ENCODE measurements around the gene JARID2.

JARID2 gene

GRCh38 chr6:15524861-15525401 is 279.1 kb downstream of the JARID2 start:
- Histone ChIP-seq H3K4me3 (ENCODE audit: low read depth, low read length, poor library complexity, severe bottlenecking) (no peak overlapping the region), H3K9ac (ENCODE audit: low read length) (no peak overlapping the region), H3K27me3 (ENCODE audit: insufficient read depth, low read length) (no peaks in the 10 kb centered on the region), H3K4me2 (ENCODE audit: low read length) (no peak overlapping the region), H3K9me3 (ENCODE audit: low read length) (no peaks in the 10 kb centered on the region), H3K27ac (ENCODE audit: low read depth, low read length, poor library complexity, severe bottlenecking) (no peak overlapping the region), H3K36me3 (ENCODE audit: insufficient read depth, low read length) (peaks cover 78% of the 10 kb centered on the region), H2AFZ (ENCODE audit: low read length) (no peak overlapping the region), H3K4me1 (ENCODE audit: insufficient read depth, low read length, severe bottlenecking) (no peaks in the 10 kb centered on the region), H3K79me2 (ENCODE audit: insufficient read depth, low read length) (no peaks in the 10 kb centered on the region), H3F3A (ENCODE audit: insufficient read depth, low read length) (no peaks in the 10 kb centered on the region), H4K20me1 (ENCODE audit: insufficient read depth, low read length) (no peaks in the 10 kb centered on the region), H3K9me2 (ENCODE audit: low read depth, low read length) (no peaks in the 10 kb centered on the region)
- TF ChIP-seq EZH2 (IDR thresholded peaks at IDR 0.05; ENCODE audit: borderline replicate concordance, low read length) (no peak), CTCF (IDR thresholded peaks at IDR 0.05; ENCODE audit: low read length) (no peak)

GRCh38 chr6:15526212-15526701 is 280.4 kb downstream of the JARID2 start:
- H3K9me2 ChIP-seq (ENCODE audit: low read depth, low read length): no peaks in the 10 kb centered on the region
- no peaks in the 10 kb centered on the region for H3K4me1 ChIP-seq (ENCODE audit: insufficient read depth, low read length, severe bottlenecking)
- H3K36me3 ChIP-seq (ENCODE audit: insufficient read depth, low read length): peaks cover 89% of the 10 kb centered on the region
- TF ChIP-seq CTCF (IDR thresholded peaks at IDR 0.05; ENCODE audit: low read length) (no peak), EZH2 (IDR thresholded peaks at IDR 0.05; ENCODE audit: borderline replicate concordance, low read length) (no peak)
- no peak overlapping the region for H3K4me3 ChIP-seq (ENCODE audit: low read depth, low read length, poor library complexity, severe bottlenecking)
- H3F3A ChIP-seq (ENCODE audit: insufficient read depth, low read length): no peaks in the 10 kb centered on the region
- H3K4me2 ChIP-seq (ENCODE audit: low read length): no peak overlapping the region
- H4K20me1 ChIP-seq (ENCODE audit: insufficient read depth, low read length): no peaks in the 10 kb centered on the region
- H3K27me3 ChIP-seq (ENCODE audit: insufficient read depth, low read length): no peaks in the 10 kb centered on the region
- no peak overlapping the region for H2AFZ ChIP-seq (ENCODE audit: low read length)
- no peak overlapping the region for H3K9ac ChIP-seq (ENCODE audit: low read length)
- H3K79me2 ChIP-seq (ENCODE audit: insufficient read depth, low read length): no peaks in the 10 kb centered on the region
- H3K9me3 ChIP-seq (ENCODE audit: low read length): no peaks in the 10 kb centered on the region
- H3K27ac ChIP-seq (ENCODE audit: low read depth, low read length, poor library complexity, severe bottlenecking): no peak overlapping the region

GRCh38 chr6:15527838-15528617 is 282.2 kb downstream of the JARID2 start:
- Histone ChIP-seq H3K79me2 (ENCODE audit: insufficient read depth, low read length) (no peaks in the 10 kb centered on the region), H3K4me3 (ENCODE audit: low read depth, low read length, poor library complexity, severe bottlenecking) (no peak overlapping the region), H3K4me2 (ENCODE audit: low read length) (no peak overlapping the region), H3K9ac (ENCODE audit: low read length) (no peak overlapping the region), H3F3A (ENCODE audit: insufficient read depth, low read length) (no peaks in the 10 kb centered on the region), H4K20me1 (ENCODE audit: insufficient read depth, low read length) (no peaks in the 10 kb centered on the region), H3K9me2 (ENCODE audit: low read depth, low read length) (no peaks in the 10 kb centered on the region), H3K36me3 (ENCODE audit: insufficient read depth, low read length) (peaks cover 81% of the 10 kb centered on the region), H3K4me1 (ENCODE audit: insufficient read depth, low read length, severe bottlenecking) (no peaks in the 10 kb centered on the region), H3K27ac (ENCODE audit: low read depth, low read length, poor library complexity, severe bottlenecking) (no peak overlapping the region), H2AFZ (ENCODE audit: low read length) (no peak overlapping the region), H3K9me3 (ENCODE audit: low read length) (no peaks in the 10 kb centered on the region), H3K27me3 (ENCODE audit: insufficient read depth, low read length) (no peaks in the 10 kb centered on the region)
- TF ChIP-seq CTCF (IDR thresholded peaks at IDR 0.05; ENCODE audit: low read length) (no peak), EZH2 (IDR thresholded peaks at IDR 0.05; ENCODE audit: borderline replicate concordance, low read length) (no peak)

All from OCI-LY1 (cell line).